Mesodermal cell (in vitro differentiated cells): ENCODE data around the gene PRKCA.
"Not testable (repeated sequence)": the region's sequence is repeated elsewhere in the genome, so short reads cannot be mapped to it uniquely, and the experiment has no call there.

Experiments used
- H3K27ac ChIP-seq: 2 replicates; pipeline ENCODE4 v1.7.0; 2013; ENCODE audit warnings: mild to moderate bottlenecking, low read depth, low read length, moderate library complexity; ENCODE audit not compliant: severe bottlenecking
- H3K36me3 ChIP-seq: 2 replicates; pipeline ENCODE4 v1.7.1; 2013; ENCODE audit warnings: mild to moderate bottlenecking, low read length, moderate library complexity; ENCODE audit not compliant: control insufficient read depth, insufficient read depth
- H3K4me1 ChIP-seq: one replicate; pipeline ENCODE4 v1.7.1; 2013; ENCODE audit warnings: mild to moderate bottlenecking, low read length; ENCODE audit not compliant: insufficient read depth, control insufficient read depth, poor library complexity, severe bottlenecking
- H3K4me3 ChIP-seq: 2 replicates; pipeline ENCODE4 v1.7.0; 2013; ENCODE audit warnings: low read length, control low read depth, mild to moderate bottlenecking; ENCODE audit not compliant: insufficient read depth, poor library complexity, severe bottlenecking; ENCODE audit errors: extremely low read depth
- H3K9me3 ChIP-seq: 2 replicates; pipeline ENCODE4 v1.7.1; 2013; ENCODE audit warnings: mild to moderate bottlenecking, low read length, moderate library complexity; ENCODE audit not compliant: control insufficient read depth
- WGBS, 2 experiments: methylation state at CpG; one replicate each; pipeline ENCODE4 v1.1.5; 2013; ENCODE audit warnings: missing lambda C conversion rate in 2 of 2; ENCODE audit not compliant: insufficient coverage in 2 of 2; 5-methylcytosine and 5-hydroxymethylcytosine counted together

The PRKCA gene

GRCh38 chr17:66307257-66307656 lies 4.8 kb downstream of the PRKCA start:
- no CpG with 5 or more reads among the region's 2 CpGs for WGBS, 2 experiments
- Histone ChIP-seq H3K9me3 (no peaks in the 10 kb centered on the region), H3K36me3 (no peaks in the 10 kb centered on the region), H3K4me1 (no peaks in the 10 kb centered on the region), H3K27ac (no peak overlapping the region), H3K4me3 (no peak overlapping the region)

DNA sequence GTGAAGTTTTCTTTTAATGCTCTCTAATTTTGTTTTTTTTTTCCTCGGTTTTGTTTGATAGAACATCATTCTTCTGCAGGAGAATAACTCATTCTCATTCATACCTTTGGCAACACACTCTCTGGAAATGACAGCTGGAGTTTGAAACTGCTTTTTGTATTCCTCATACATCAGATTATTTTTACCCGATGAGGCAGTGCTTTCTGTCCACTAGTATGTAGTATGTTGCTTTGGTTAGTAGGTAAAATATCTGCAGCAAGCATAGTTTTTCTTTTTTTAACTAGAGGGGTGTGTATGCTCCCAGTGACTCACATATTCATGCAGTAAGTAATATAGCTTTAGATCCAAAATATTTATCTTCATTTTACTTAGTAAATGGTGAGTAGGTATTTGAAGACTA lies 6.4 kb downstream of the PRKCA start:
- H3K4me3 ChIP-seq = no peak overlapping the region
- no peaks in the 10 kb centered on the region for H3K4me1 ChIP-seq
- WGBS, 2 experiments = no CpG with 5 or more reads among the region's 2 CpGs
- H3K36me3 ChIP-seq = no peaks in the 10 kb centered on the region
- H3K9me3 ChIP-seq = no peaks in the 10 kb centered on the region
- no peak overlapping the region for H3K27ac ChIP-seq

DNA sequence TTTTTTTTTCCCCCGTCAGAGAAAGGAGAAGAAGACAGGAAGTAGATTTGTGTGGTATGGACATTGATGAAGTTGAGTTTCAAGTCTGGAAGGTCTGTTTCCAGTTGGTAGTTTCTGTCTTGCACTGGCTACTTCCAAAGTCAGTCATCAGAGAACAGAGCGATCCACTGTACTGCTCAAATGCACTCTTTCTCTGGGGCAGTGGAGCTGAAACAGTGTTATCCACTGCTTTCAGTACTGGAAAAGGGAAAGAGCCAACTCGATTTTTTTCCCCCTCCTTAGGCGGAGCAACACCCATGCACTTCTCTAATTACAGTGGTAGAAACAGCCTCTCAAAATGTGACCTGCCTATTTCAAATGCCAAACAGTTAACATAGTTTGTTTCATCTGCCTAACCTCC lies 7.4 kb downstream of the PRKCA start:
- no peaks in the 10 kb centered on the region for H3K36me3 ChIP-seq
- no peaks in the 10 kb centered on the region for H3K4me1 ChIP-seq
- H3K9me3 ChIP-seq = no peaks in the 10 kb centered on the region
- WGBS, 2 experiments = 72 to 79% methylated on average over 3 to 4 of the region's 4 CpGs
- H3K27ac ChIP-seq = no peak overlapping the region
- H3K4me3 ChIP-seq = no peak overlapping the region

DNA sequence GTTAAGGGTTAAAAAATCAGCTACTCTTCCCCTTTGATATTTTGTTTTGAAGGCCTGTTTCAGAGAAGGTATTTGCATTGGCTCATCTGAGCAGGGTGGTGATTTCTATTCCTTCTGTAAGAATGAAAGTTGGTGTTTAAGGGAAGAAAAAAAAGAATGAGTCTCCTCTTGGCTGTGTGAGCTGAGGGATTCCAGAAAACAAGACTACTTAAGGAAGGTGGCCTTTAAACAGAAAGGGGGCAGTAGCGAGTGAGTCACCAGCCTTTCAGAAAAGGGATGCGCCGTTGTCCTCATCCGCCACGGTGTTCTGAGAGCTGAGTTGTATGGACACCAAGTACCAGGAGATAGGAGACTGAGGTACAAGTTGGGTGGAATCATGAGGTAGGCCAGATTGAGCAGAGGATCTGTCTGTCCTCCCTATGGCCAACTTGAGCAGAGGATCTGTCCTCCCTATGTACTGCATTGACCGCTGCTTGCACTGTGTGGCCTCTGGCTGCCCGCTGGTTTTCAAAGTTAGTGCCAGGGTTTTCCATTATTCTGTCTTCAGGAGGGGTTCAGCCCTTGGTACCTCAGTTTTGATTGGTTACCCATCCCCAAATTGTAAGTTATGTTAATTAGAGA lies 8.2 kb downstream of the PRKCA start:
- no peaks in the 10 kb centered on the region for H3K4me1 ChIP-seq
- no peaks in the 10 kb centered on the region for H3K9me3 ChIP-seq
- H3K27ac ChIP-seq = no peak overlapping the region
- no peaks in the 10 kb centered on the region for H3K36me3 ChIP-seq
- WGBS, 2 experiments = 82 to 90% methylated on average over 6 of the region's 7 CpGs
- no peak overlapping the region for H3K4me3 ChIP-seq

DNA sequence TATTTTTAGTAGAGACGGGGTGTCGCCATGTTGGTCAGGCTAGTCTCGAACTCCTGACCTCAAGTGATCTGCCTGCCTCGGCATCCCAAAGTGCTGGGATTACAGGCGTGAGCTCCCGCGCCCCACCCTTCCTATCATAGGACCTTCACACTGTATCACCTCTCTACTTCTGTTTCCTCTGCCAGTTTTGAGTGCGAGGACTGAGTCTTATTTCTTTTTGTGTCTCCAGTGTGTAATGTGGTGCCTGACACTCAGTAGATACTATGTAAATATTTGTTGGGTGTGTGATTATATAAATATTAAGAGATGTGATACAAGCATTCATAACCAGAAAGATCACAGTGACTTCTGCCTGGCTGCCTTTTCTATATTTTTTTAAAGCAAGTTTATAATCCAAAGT lies 10.5 kb downstream of the PRKCA start:
- Histone ChIP-seq H3K9me3 (no peaks in the 10 kb centered on the region), H3K36me3 (no peaks in the 10 kb centered on the region), H3K27ac (no peak overlapping the region), H3K4me1 (no peaks in the 10 kb centered on the region), H3K4me3 (no peak overlapping the region)
- 87 to 97% methylated on average over 7 of the region's 8 CpGs for WGBS, 2 experiments

DNA sequence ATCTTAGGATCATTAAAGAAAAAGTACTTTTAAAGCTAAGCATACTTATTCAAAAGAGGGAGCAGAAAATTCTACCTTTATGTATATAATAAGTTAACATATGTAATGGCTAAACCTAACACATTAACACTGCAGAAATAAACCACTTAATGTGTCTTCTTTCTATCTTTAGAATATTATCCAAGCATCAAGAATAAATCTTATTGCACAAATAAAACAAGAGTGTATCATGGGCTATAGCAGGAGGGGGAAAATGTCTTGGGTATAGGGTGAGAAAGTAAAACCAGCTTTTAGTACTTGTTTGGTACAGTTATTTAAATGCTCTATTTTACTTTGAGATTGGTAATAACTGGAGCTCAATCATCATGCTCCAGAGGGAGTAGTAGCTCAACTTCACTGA lies 10.9 kb downstream of the PRKCA start:
- Histone ChIP-seq H3K4me1 (no peaks in the 10 kb centered on the region), H3K36me3 (no peaks in the 10 kb centered on the region), H3K27ac (no peak overlapping the region), H3K4me3 (no peak overlapping the region), H3K9me3 (no peaks in the 10 kb centered on the region)

- Histone ChIP-seq H3K9me3 (no peaks in the 10 kb centered on the region), H3K4me3 (no peak overlapping the region), H3K27ac (no peak overlapping the region), H3K36me3 (no peaks in the 10 kb centered on the region), H3K4me1 (no peaks in the 10 kb centered on the region)
- WGBS, 2 experiments = 97 to 98% methylated on average over 5 to 6 of the region's 8 CpGs
Observed at GRCh38 chr17:66313995-66314659, 11.7 kb downstream of the PRKCA start.

GRCh38 chr17:66317629-66318028 lies 15.2 kb downstream of the PRKCA start:
- Histone ChIP-seq H3K27ac (no peak overlapping the region), H3K9me3 (peaks cover 11% of the 10 kb centered on the region), H3K36me3 (no peaks in the 10 kb centered on the region), H3K4me3 (no peak overlapping the region), H3K4me1 (no peaks in the 10 kb centered on the region)

DNA sequence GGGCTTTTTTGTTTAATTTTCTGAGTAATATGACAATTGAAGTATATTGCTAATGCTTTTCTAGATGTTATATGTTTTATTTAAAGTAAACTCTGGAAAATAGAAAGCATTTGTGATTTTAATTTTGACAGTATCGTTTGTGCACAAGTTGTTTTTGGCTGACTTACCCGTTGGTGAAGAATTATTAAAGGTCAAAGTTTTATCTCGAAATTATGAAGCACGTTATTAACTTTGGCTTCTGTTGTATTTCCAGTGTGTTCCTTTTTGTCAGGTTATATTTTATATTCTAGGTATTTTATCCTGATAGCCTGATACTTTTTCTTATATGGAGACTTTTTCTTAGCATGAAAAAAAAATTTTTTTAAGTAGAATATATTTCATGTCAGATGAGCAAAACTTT lies 16.8 kb downstream of the PRKCA start:
- no peak overlapping the region for H3K4me3 ChIP-seq
- H3K9me3 ChIP-seq = peaks cover 11% of the 10 kb centered on the region
- WGBS, 2 experiments = 95 to 100% methylated on average over 2 to 3 of the region's 4 CpGs
- no peaks in the 10 kb centered on the region for H3K36me3 ChIP-seq
- no peaks in the 10 kb centered on the region for H3K4me1 ChIP-seq
- H3K27ac ChIP-seq = no peak overlapping the region

GRCh38 chr17:66322764-66323163 lies 20.4 kb downstream of the PRKCA start:
- peaks cover 11% of the 10 kb centered on the region for H3K9me3 ChIP-seq
- H3K27ac ChIP-seq = no peak overlapping the region
- no peak overlapping the region for H3K4me3 ChIP-seq
- no peaks in the 10 kb centered on the region for H3K36me3 ChIP-seq
- H3K4me1 ChIP-seq = no peaks in the 10 kb centered on the region

- no CpG with 5 or more reads among the region's 3 CpGs for WGBS, 2 experiments
- not testable (repeated sequence) for H3K36me3 ChIP-seq, H3K27ac ChIP-seq, H3K4me1 ChIP-seq, H3K4me3 ChIP-seq
- peaks cover 11% of the 10 kb centered on the region for H3K9me3 ChIP-seq
Observed at GRCh38 chr17:66324381-66325004, 22.1 kb downstream of the PRKCA start.
